Neural cell (in vitro differentiated cells): Measurements from ENCODE around the gene PPP1R9B.

Experiments
- CTCF ChIP-seq: fragments of 450-650 bp; IDR thresholded peaks from 2 replicates; pipeline ENCODE4 v1.5.1; 2014; ENCODE audit warnings: antibody characterized with exemption, mild to moderate bottlenecking, moderate library complexity; ENCODE audit not compliant: poor library complexity, severe bottlenecking
- EZH2 ChIP-seq: fragments of 200-600, 300-800 bp; shearing (Covaris generic), sonication (generic); IDR thresholded peaks from 2 replicates; pipeline ENCODE4 v1.6.1; 2014; ENCODE audit warnings: antibody characterized with exemption, low read length, borderline replicate concordance, mild to moderate bottlenecking; ENCODE audit not compliant: insufficient read depth, poor library complexity, severe bottlenecking
- POLR2AphosphoS5 ChIP-seq: IDR thresholded peaks from 2 replicates; pipeline ENCODE4 v1.6.1; 2012

DNA sequence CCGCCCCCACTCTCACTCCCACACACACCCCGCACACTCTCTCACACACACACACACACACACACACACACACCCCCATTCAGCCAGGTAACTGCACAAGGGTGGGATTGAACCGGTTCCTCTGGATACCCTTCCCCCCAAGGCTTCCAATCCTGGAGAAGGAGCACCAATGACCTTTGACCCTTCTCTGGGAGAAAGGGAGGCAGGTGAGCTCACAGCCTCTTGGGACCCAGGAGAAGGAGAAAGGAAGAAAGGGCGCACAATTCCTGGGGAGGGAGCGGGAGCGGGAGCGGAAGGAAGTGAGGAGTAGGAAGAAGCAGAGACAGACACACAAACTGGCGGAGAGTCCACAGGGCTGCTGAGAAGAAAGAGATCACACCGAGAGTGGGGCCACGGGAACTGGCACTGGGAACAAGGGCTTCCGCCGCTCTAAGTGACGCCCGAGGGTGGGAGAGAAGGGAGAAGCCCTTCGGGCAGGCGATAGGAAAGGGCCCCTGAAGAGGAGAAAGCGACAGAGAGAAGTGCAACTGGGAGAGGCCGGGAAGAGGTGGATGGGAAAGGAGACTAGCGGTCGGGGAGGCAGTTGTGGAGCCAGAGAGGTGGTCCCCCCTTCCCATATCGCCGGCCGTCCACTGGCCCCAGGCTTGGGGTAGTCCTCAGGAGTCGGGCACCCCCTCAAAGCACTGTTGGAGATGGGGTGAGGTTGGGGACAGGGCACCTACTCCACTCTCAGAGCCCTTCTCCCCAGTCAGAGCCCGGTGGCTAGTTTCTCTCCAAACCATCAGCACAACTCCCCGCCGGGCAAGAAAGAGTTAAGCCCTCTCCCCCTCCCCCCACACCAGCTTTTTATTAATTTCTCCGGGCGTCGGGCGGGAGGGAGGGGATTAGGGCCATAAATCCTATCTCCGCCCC, 21.8 kb downstream of the PPP1R9B start:
- TF ChIP-seq CTCF (no peak), POLR2AphosphoS5 (peak; percentile 59), EZH2 (no peak)
